Measurements from ENCODE around the gene B3GALT6. TPM values are rescaled to one million over a fixed set of nuclear protein-coding genes. Genes with fewer than 3 reads are reported as not detected.
A peak's percentile ranks its signal among the peaks of the same experiment; 100 is the strongest.
"Not testable (repeated sequence)": the region's sequence is repeated elsewhere in the genome, so short reads cannot be mapped to it uniquely, and the experiment has no call there.

Gene B3GALT6
- total RNA-seq = 10 to 100 TPM in 1 of 2 donors, 1 to 10 TPM in 1; 9.0 to 12.5 TPM

GRCh38 chr1:1232208-1232795, at the start of gene B3GALT6:
Gene B3GALT6, plus strand, starts transcription at chr1:1232237. Its CDS starts 42 bp downstream, at chr1:1232279.
- H3K36me3 Mint-ChIP-seq = peaks cover 29 to 33% of the 10 kb centered on the region in 2 donors
- peaks cover 0 to 4% of the 10 kb centered on the region in 2 donors for H3K9me3 Mint-ChIP-seq
- ATAC-seq (no peak), DNase-seq (ENCODE audit: low spot score in 2 of 2) (no peak)
- H3K27ac Mint-ChIP-seq = peak within 1 kb of the TSS; percentile 93 to 98

- no peaks in the 10 kb centered on the region for H3K9me3 Mint-ChIP-seq
- no peak overlapping the region for H3K27ac Mint-ChIP-seq
- ATAC-seq (no peak), DNase-seq (ENCODE audit: low spot score in 2 of 2) (peak in 1 of 2 donors; percentile 52)
- H3K36me3 Mint-ChIP-seq = no peaks in the 10 kb centered on the region
These were observed 49.4 kb upstream of the B3GALT6 start for GRCh38 chr1:1182491-1183220.

GRCh38 chr1:1183221-1183747, 48.8 kb upstream of the B3GALT6 start:
- ATAC-seq = no peak
- DNase-seq (ENCODE audit: low spot score in 2 of 2) = peak in 1 of 2 donors; percentile 54
- no peaks in the 10 kb centered on the region for H3K9me3 Mint-ChIP-seq
- H3K27ac Mint-ChIP-seq = peak overlapping the region in 1 of 2 donors; percentile 68
- H3K36me3 Mint-ChIP-seq = no peaks in the 10 kb centered on the region

GRCh38 chr1:1183833-1184775, 47.9 kb upstream of the B3GALT6 start:
- DNase-seq (ENCODE audit: low spot score in 2 of 2) = no peak
- Mint-ChIP-seq H3K9me3 (no peaks in the 10 kb centered on the region), H3K27ac (peak overlapping the region in 1 of 2 donors; percentile 68), H3K36me3 (no peaks in the 10 kb centered on the region)
- no peak for ATAC-seq

GRCh38 chr1:1185101-1185765, 46.8 kb upstream of the B3GALT6 start:
- H3K36me3 Mint-ChIP-seq = no peaks in the 10 kb centered on the region
- ATAC-seq (no peak), DNase-seq (ENCODE audit: low spot score in 2 of 2) (peak in 1 of 2 donors; percentile 53)
- H3K27ac Mint-ChIP-seq = no peak overlapping the region
- H3K9me3 Mint-ChIP-seq = no peaks in the 10 kb centered on the region

GRCh38 chr1:1187938-1188337, 44.1 kb upstream of the B3GALT6 start:
- Mint-ChIP-seq H3K27ac (no peak overlapping the region), H3K36me3 (no peaks in the 10 kb centered on the region), H3K9me3 (peaks cover 0 to 6% of the 10 kb centered on the region in 2 donors)
- DNase-seq (ENCODE audit: low spot score in 2 of 2) = no peak
- ATAC-seq = no peak

GRCh38 chr1:1189111-1189510, 42.9 kb upstream of the B3GALT6 start:
- no peak overlapping the region for H3K27ac Mint-ChIP-seq
- ATAC-seq = no peak
- DNase-seq (ENCODE audit: low spot score in 2 of 2) = no peak
- H3K36me3 Mint-ChIP-seq = no peaks in the 10 kb centered on the region
- peaks cover 0 to 7% of the 10 kb centered on the region in 2 donors for H3K9me3 Mint-ChIP-seq

- peaks cover 0 to 19% of the 10 kb centered on the region in 2 donors for H3K9me3 Mint-ChIP-seq
These were observed 40.3 kb upstream of the B3GALT6 start for GRCh38 chr1:1191734-1192133.

GRCh38 chr1:1194723-1195122, 37.3 kb upstream of the B3GALT6 start:
- Mint-ChIP-seq H3K27ac (no peak overlapping the region), H3K36me3 (peaks cover 0 to 9% of the 10 kb centered on the region in 2 donors), H3K9me3 (peaks cover 0 to 19% of the 10 kb centered on the region in 2 donors)
- DNase-seq (ENCODE audit: low spot score in 2 of 2) = no peak
- no peak for ATAC-seq

More at GRCh38 chr1:1191734-1192133, 40.3 kb upstream of the B3GALT6 start:
- Mint-ChIP-seq H3K27ac (no peak overlapping the region), H3K36me3 (peaks cover 0 to 9% of the 10 kb centered on the region in 2 donors)
- ATAC-seq (no peak), DNase-seq (ENCODE audit: low spot score in 2 of 2) (no peak)

- ATAC-seq; DNase-seq (ENCODE audit: low spot score in 2 of 2); H3K36me3 Mint-ChIP-seq: not testable (repeated sequence)
- Mint-ChIP-seq H3K27ac (peak overlapping the region in 1 of 2 donors; percentile 71), H3K9me3 (peaks cover 0 to 19% of the 10 kb centered on the region in 2 donors)
These were observed 36.3 kb upstream of the B3GALT6 start for GRCh38 chr1:1195726-1196125.

- peaks cover 0 to 9% of the 10 kb centered on the region in 2 donors for H3K36me3 Mint-ChIP-seq
- H3K9me3 Mint-ChIP-seq = peaks cover 0 to 19% of the 10 kb centered on the region in 2 donors
- DNase-seq (ENCODE audit: low spot score in 2 of 2) (peak in 1 of 2 donors; percentile 55), ATAC-seq (no peak)
- peak overlapping the region in 1 of 2 donors; percentile 71 for H3K27ac Mint-ChIP-seq
These were observed 35.4 kb upstream of the B3GALT6 start for GRCh38 chr1:1196431-1197187.

GRCh38 chr1:1197188-1197500, 34.9 kb upstream of the B3GALT6 start:
- peaks cover 0 to 9% of the 10 kb centered on the region in 2 donors for H3K36me3 Mint-ChIP-seq
- peak overlapping the region in 1 of 2 donors; percentile 71 for H3K27ac Mint-ChIP-seq
- ATAC-seq (no peak), DNase-seq (ENCODE audit: low spot score in 2 of 2) (no peak)
- H3K9me3 Mint-ChIP-seq = peaks cover 0 to 15% of the 10 kb centered on the region in 2 donors

GRCh38 chr1:1197551-1198422, 34.2 kb upstream of the B3GALT6 start:
- Mint-ChIP-seq H3K36me3 (peaks cover 0 to 9% of the 10 kb centered on the region in 2 donors), H3K27ac (peak overlapping the region in 1 of 2 donors; percentile 25), H3K9me3 (peaks cover 0 to 13% of the 10 kb centered on the region in 2 donors)
- ATAC-seq (no peak), DNase-seq (ENCODE audit: low spot score in 2 of 2) (peak in 1 of 2 donors; percentile 60)

GRCh38 chr1:1198423-1199140, 33.5 kb upstream of the B3GALT6 start:
- Mint-ChIP-seq H3K36me3 (peaks cover 0 to 9% of the 10 kb centered on the region in 2 donors), H3K27ac (peak overlapping the region in 1 of 2 donors; percentile 25), H3K9me3 (peaks cover 0 to 13% of the 10 kb centered on the region in 2 donors)
- DNase-seq (ENCODE audit: low spot score in 2 of 2) (peak in 1 of 2 donors; percentile 50), ATAC-seq (no peak)
